ENCODE results near the gene MRPS6.

Gene MRPS6

GRCh38 chr21:34072145-34073031 lies 990 bp upstream of the MRPS6 start:
- peak; percentile 16 for DNase-seq

DNA sequence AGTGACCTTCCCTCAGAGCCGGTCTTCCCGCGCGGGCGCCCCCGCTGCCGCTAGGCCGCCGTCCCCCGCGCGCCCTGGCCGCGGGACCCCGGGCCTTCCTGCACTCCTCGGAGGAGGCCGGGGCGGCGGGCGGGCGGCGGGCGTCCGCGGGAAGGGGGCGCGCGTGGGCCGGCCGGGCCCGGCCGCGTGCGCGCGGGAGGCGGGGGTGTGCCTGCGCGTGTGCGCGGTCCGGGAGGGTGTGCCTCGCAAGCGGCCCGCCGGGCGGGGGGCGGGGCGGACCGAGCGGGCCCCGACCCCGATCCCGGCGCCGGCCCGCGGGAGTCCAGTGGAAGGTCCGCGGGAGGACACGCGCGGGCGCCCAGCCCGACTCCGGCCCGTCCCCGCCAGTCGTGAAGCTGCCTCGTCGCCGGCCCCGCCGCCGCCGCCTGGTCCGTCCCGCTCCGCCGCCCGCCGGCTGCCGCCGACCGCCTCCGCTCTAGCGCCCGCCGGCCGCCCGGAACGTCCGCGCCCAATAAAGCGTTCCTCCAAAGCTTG lies 438 bp downstream of the MRPS6 start:
- DNase-seq: peak; percentile 56

GRCh38 chr21:34074283-34075090 lies 1.1 kb downstream of the MRPS6 start:
- no peak for DNase-seq

GRCh38 chr21:34075091-34075425 lies 1.7 kb downstream of the MRPS6 start:
- DNase-seq: no peak

- DNase-seq: no peak
These were observed 2.6 kb downstream of the MRPS6 start for GRCh38 chr21:34075760-34076660.

DNA sequence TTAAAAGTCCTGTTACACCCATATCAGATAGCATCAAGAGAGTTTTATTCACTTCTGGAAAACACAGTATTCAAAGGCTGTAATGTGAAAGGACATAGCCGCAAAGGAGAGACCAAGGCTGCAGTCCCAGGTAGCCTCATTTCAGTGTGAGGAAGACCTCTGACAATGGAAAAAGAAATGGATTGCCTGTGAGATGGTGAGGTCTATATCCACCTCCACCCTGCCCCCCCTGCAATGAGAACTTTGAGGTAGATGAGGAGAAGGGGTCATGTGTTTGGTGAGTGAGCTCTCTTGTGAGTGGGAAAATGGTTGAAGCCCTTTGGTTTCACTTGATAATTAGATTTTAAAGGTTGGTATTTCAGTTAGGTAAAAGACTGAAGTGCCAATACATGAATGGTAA lies 3.5 kb downstream of the MRPS6 start:
- no peak for DNase-seq

DNA sequence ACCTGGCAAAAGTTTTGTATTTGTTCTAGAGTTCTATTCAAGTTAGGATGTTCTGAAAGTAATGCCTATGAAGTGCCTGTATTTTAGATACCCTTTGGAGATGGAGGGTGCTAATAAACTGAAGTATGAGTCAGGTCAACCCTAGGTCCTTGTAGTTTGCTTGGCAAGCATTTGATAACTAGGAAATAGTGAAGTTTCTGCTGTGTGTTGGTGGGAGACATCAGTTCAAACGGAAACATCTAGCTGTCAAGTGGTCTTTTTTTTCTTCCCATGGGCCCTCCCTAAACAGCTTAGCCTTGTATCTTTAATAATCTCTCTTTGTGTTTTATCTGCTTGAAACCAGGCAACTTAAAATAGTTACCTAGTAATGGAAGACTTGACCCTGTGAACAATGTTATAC lies 4.5 kb downstream of the MRPS6 start:
- no peak for DNase-seq

DNA sequence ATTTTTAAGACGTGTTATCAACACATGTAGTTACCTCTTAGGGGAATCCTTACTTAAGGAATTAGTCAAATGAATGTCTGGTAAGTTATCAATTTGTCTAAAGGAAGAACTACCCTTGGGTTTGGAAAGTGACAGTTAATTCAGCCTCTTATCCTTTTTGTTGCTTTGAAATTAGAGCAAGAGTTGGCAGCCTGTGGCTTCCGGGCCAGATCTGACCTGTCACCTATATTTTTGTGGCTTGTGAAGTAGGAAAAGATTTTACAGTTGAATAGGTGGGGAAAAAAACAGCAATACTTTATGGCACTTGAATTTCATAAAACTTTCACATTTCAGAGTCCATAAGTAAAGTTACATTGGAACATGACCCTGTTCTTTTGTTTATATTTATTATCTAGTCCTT lies 5.5 kb downstream of the MRPS6 start:
- DNase-seq: peak; percentile 41

DNA sequence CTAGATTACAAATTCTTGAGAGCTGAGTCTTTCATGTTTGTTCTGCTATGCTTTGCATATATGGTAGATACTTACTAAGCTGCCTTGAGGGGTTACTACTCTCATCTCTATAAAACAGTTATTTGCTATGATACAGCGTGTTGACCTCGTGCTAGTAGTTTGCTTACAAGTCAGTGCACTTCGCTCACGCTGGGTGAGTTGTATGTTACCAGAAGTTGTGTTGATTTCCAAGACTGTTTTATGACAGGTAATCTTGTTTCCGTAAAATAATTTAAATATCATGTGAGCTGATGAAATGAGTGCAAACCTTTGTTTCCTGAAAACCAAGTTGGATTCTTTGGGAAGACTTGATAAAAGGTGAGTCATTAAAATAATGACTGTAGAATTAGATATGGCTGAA lies 7.3 kb downstream of the MRPS6 start:
- DNase-seq: no peak

DNA sequence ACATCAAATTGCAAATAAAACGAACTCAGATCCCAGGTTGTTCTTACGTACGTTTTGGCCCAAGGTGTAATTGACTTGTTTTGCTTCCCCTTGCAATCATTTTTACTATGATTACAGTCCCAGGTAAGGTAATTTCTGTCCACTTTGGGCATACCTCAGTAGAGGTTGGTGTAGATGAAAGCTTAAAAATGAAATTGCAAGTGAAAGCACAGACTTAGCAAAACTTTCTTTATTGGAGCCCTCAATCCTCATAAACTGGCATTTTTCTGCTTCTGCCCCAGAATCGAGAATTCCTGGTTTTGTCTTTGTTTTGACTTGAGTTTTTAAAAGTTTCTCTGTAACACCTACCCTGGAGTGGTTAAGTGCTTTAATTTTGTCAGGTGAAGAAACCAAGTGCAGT lies 9.4 kb downstream of the MRPS6 start:
- no peak for DNase-seq

DNA sequence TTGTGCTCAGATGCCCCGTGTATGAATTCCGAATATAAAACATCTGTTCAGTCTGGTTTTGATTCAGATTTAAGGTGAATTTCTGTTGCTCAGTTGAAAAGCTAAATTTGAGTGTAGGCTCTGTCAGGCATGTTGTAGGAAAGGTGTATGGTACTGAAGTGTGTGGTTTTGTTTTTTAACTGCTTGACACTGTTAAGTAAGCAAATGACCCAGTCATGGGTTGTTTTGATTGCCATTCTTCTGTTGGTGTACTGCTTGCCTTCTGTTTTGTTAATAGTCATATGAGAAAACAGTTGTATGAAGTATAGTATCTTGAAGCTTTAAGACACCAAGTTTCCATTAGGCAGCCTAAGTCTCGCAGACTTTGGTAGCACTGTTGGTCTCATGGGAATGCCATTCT lies 10.0 kb downstream of the MRPS6 start:
- no peak for DNase-seq

GRCh38 chr21:34085129-34085528 lies 11.8 kb downstream of the MRPS6 start:
- DNase-seq: no peak

DNA sequence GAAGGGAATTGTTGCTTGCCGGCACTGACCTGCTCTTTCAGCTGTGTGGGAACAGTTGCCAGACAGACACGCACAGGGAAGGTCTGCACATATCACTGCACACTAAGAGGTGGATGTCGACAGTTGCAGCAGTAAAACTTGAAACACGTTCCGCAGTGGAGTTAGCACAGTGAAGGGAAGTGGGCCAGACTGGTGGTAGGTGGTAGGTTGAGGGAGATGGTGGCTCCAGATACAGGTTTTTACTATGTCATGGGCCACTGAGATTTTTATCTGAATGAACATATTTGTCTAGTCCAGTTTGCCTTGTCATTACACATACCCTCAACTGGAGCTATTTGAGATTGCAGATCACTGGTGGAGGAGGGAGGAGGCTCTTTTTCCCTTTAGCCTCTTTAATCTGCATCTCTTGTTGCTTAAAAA lies 13.5 kb downstream of the MRPS6 start:
- no peak for DNase-seq

DNA sequence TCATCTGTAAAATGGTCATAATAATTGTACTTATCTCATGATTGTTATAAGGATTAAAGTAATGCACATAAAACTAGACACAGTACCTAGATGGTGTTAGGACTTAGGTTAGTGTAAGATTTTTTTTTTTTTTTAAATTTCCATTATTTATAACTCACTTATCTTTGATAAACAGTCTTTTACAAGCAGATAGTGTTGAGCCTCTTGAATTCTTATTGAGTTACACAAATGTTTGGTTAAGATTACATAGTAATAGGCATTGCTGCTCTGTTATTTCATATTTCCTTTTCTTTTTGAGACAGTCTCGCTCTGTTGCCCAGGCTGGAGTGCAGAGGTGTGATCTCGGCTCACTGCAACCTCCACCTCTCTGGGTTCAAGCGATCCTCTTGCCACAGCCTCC lies 15.4 kb downstream of the MRPS6 start:
- DNase-seq: no peak

DNA sequence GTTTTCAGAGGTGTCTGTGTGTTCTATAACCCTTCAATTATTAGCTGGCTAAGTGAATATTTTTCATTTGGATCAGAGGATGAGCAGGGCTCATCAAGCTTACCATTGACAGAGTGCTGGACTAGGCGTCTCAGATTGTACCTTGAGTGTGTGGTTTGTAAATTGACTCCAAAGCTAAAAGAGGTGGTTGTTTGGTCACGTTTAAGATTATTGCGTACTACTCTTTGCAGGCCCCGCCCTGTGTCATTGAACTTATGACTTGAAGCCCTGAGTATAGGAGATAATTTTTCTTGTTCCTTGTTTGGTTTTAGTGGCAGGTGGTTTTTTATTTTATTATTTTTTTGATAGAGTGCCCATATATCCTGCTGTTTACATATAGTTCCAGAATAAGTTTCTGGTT lies 17.7 kb downstream of the MRPS6 start:
- no peak for DNase-seq

DNA sequence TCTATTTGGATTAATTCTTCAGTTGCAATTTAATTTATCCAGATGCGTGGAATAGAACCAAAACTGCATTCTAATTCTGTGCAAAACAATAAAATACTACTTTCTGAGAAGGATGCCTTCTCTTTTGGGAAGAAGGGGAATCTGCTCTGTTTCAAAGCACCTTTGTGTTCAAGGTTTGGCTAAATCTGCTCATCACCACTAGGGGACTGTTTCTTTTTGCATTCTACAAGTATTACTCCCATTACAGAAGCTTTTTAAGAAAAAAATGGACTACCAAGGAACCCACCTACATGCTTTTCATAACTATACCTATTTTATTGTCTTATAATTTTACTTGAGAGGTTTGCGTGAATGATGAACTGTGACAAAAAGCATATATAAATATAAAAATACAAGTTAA lies 18.2 kb downstream of the MRPS6 start:
- DNase-seq: no peak

DNA sequence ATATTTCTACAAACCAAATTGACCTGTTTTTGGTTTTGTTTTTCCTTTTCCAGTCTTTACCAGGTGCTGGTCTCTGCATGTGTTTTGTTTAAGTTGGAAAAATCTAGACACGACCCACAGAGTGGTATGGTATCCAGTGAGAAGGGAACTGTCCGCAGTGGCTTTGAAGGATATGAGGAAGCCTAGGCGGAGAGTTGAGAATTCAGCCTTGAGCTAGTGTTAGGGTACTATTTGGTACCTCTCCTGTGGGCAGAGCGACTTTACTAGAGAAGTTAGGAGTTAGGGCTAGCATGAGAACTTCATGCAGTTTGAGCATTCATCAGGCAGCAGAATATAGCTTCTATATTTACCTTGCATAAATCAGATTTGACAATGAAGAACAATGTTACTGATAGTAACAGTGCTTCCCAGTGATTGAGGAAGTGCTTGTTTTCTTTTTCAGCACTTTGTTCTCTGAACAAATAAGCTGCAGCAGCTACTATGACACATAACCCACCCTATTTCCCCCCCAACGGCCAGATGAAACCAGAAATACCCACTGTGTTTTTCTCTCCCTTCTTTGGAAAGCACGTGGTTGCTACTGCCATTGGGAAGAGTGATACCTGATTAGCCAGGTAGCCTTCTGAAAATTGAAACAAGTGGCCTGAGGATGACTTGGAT lies 19.0 kb downstream of the MRPS6 start:
- no peak for DNase-seq

- no peak for DNase-seq
These were observed 19.7 kb downstream of the MRPS6 start for GRCh38 chr21:34093083-34093482.

- DNase-seq: no peak
These were observed 21.6 kb downstream of the MRPS6 start for GRCh38 chr21:34094949-34095348.

- DNase-seq: no peak
These were observed 24.1 kb downstream of the MRPS6 start for GRCh38 chr21:34097442-34097841.

DNA sequence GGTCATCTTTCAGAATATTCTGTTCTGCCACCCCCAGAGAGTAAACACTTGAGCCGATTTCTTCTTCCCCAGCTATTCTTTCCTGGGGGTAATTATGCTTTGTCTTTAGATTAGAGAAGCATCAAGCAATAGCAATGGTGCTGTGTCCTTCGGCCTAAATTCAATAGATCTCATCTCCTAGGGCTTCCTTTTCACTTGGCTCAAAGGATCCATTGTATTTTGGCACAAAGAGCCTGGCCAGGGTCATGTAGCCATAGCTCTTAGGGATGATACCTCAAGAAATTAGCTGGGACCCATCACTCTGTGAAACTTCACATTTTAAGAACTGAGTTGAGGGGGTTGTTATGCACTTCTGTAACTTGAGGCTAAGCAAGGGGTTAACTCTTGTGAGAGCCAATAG lies 27.0 kb downstream of the MRPS6 start:
- DNase-seq: no peak

DNA sequence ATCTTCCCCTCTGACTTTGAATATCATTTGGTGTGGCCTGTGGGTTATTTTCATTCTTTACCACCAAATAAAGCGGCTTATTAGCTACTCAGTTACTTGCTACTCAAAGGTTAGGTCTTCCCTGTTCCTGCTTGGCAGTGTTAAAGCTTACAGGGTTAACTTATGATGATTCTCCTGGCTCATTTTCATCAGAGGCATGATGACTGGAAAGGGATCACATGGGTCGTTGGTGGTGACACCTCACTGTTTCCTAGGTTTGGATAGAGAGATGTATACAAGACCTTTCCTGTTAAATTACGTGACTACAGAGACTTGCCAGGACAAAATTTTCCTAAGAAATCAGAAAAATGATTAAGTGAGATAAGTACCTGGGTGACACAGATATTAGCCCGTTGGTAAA lies 27.4 kb downstream of the MRPS6 start:
- no peak for DNase-seq

All from stimulated activated CD4-positive, alpha-beta T cell treated with anti-CD3 and anti-CD28 coated beads, Interleukin-15, amount 100 ng/mL, for 24 hours (primary cell).